A549 (cell line): ENCODE data around the gene SHC1.

Experiments
- CTCF ChIP-seq: fragments of >200 bp; sonication (Bioruptor Twin); formaldehyde crosslinking; IDR thresholded peaks from 3 replicates; pipeline ENCODE4 v1.5.1; 2016
- EP300 ChIP-seq, 2 experiments: fragments of >200 bp; sonication (Bioruptor Twin); formaldehyde crosslinking; IDR thresholded peaks; 2 replicates in 1 of 2; 3 replicates in 1 of 2; pipeline ENCODE4 v1.6.1; 2016 to 2017
- ESRRA ChIP-seq: fragments of 150-350 bp; IDR thresholded peaks from 2 replicates; pipeline ENCODE4 v1.6.1; 2014; ENCODE audit warnings: mild to moderate bottlenecking, low read length, borderline replicate concordance
- MAX ChIP-seq: IDR thresholded peaks from 2 replicates; pipeline ENCODE4 v1.6.1; 2012
- PBX3 ChIP-seq: IDR thresholded peaks from 2 replicates; pipeline ENCODE4 v1.6.1; 2012
- POLR2A ChIP-seq: IDR thresholded peaks from 2 replicates; pipeline ENCODE4 v1.6.1; 2012; ENCODE audit warnings: mild to moderate bottlenecking, low read length
- RAD21 ChIP-seq, 2 experiments: fragments of >200 bp in 1 of 2; sonication (Bioruptor Twin) in 1 of 2; formaldehyde crosslinking in 1 of 2; IDR thresholded peaks in 1 of 2; conservative IDR thresholded peaks in 1 of 2; 2 replicates in 1 of 2; 3 replicates in 1 of 2; pipeline ENCODE4 v1.6.1; 2012 to 2018; ENCODE audit warnings: inconsistent platforms in 1 of 2

GRCh38 chr1:155001425-155001674 is 30.8 kb upstream of the SHC1 start:
- TF ChIP-seq RAD21 (conservative IDR thresholded peaks at IDR 0.05 in 1 of 2, IDR thresholded peaks at IDR 0.05 in 1 of 2), result no peak
- TF ChIP-seq POLR2A, result no peak
- TF ChIP-seq PBX3, result no peak
- no peak for TF ChIP-seq CTCF
- TF ChIP-seq ESRRA, result no peak
- no peak for TF ChIP-seq EP300 (IDR thresholded peaks at IDR 0.05)
- no peak for TF ChIP-seq MAX
